H1 (cell line): ENCODE results near the gene FKRP. TPM values are rescaled to one million over a fixed set of nuclear protein-coding genes. Genes with fewer than 3 reads are reported as not detected.

Experiments
- CTCF ChIA-PET: fragments of 300-600 bp; sonication (Branson Sonifier 250); formaldehyde crosslinking; loops from one replicate; lab custom pipeline; 2021; ENCODE audit not compliant: partially characterized antibody; lab: Charles Lee
- POLR2A ChIA-PET: fragments of 300-600 bp; sonication (Branson Sonifier 250); formaldehyde crosslinking; loops from one replicate; lab custom pipeline; 2021; ENCODE audit warnings: inconsistent platforms; ENCODE audit not compliant: partially characterized antibody; lab: Charles Lee
- DNase-seq, 2 experiments: peaks; one replicate each; pipeline versions ENCODE4 v3.0.0 to v3.0.0-alpha.2; 2010 to 2022; ENCODE audit warnings: low spot score in 2 of 2, low read depth in 1 of 2, mixed read lengths in 1 of 2
- FAIRE-seq: peaks from 2 replicates; lab custom pipeline; 2011; peaks lifted over from hg19 to GRCh38; lab: Jason Lieb, UNC
- H2AFZ ChIP-seq: 2 replicates; pipeline ENCODE4 v1.8.1; 2012; ENCODE audit warnings: low read length, inconsistent platforms
- H2AK5ac ChIP-seq: 2 replicates; pipeline ENCODE4 v1.6.1; 2013; ENCODE audit warnings: low read depth, low read length
- H2BK120ac ChIP-seq: replicated peaks from 2 replicates; pipeline ENCODE3; 2013; ENCODE audit warnings: low read depth, low read length, inconsistent platforms
- H2BK12ac ChIP-seq: 2 replicates; pipeline ENCODE4 v1.6.1; 2013; ENCODE audit warnings: low read depth, low read length
- H2BK15ac ChIP-seq: 2 replicates; pipeline ENCODE4 v1.6.1; 2013; ENCODE audit warnings: low read length
- H2BK20ac ChIP-seq: 2 replicates; pipeline ENCODE4 v1.6.1; 2013; ENCODE audit warnings: low read length
- H2BK5ac ChIP-seq: 2 replicates; pipeline ENCODE4 v1.6.1; 2013; ENCODE audit warnings: low read depth, low read length
- H3K14ac ChIP-seq: 2 replicates; pipeline ENCODE4 v1.6.1; 2013; ENCODE audit warnings: inconsistent platforms; ENCODE audit not compliant: insufficient read length
- H3K18ac ChIP-seq: 2 replicates; pipeline ENCODE4 v1.6.1; 2013; ENCODE audit warnings: low read length; ENCODE audit errors: extremely low read depth
- H3K23ac ChIP-seq: 2 replicates; pipeline ENCODE4 v1.6.1; 2013; ENCODE audit warnings: inconsistent platforms; ENCODE audit not compliant: insufficient read length
- H3K23me2 ChIP-seq: 2 replicates; pipeline ENCODE4 v1.6.1; 2013; ENCODE audit warnings: low read depth, low read length
- H3K27ac ChIP-seq: 2 replicates; pipeline ENCODE4 v1.6.1; 2011; ENCODE audit warnings: low read depth, low read length, inconsistent platforms
- H3K27me3 ChIP-seq, 4 experiments: replicated peaks in 1 of 4; 1 replicate in 1 of 4; 2 replicates in 3 of 4; pipeline versions ENCODE4 v1.6.1 to v1.8.1; 2011 to 2013; ENCODE audit warnings: low read length in 3 of 4, mild to moderate bottlenecking in 3 of 4, inconsistent platforms in 2 of 4, mixed read lengths in 2 of 4, moderate library complexity in 1 of 4; ENCODE audit not compliant: control insufficient read depth in 3 of 4, insufficient read depth in 3 of 4; ENCODE audit errors: extremely low read depth in 1 of 4
- H3K36me3 ChIP-seq, 4 experiments: 2 replicates each; pipeline versions ENCODE4 v1.6.1 to v1.8.1; 2011 to 2013; ENCODE audit warnings: mild to moderate bottlenecking in 4 of 4, low read length in 3 of 4, moderate library complexity in 2 of 4, control low read depth in 1 of 4, inconsistent platforms in 1 of 4; ENCODE audit not compliant: insufficient read depth in 4 of 4, control insufficient read depth in 2 of 4
- H3K4ac ChIP-seq: replicated peaks from 2 replicates; pipeline ENCODE3; 2013; ENCODE audit warnings: low read length, low read depth, mixed read lengths, inconsistent platforms; ENCODE audit not compliant: insufficient read length
- H3K4me1 ChIP-seq, 4 experiments: replicated peaks in 1 of 4; 1 replicate in 1 of 4; 2 replicates in 3 of 4; pipeline versions ENCODE4 v1.6.1 to v1.8.1; 2011 to 2013; ENCODE audit warnings: low read length in 3 of 4, inconsistent platforms in 2 of 4, mixed read lengths in 1 of 4; ENCODE audit not compliant: insufficient read depth in 4 of 4, control insufficient read depth in 3 of 4
- H3K4me2 ChIP-seq, 2 experiments: 2 replicates each; pipeline versions ENCODE4 v1.6.1 to v1.8.1; 2011 to 2013; ENCODE audit warnings: low read depth in 2 of 2, low read length in 2 of 2, control low read depth in 1 of 2, inconsistent platforms in 1 of 2, mild to moderate bottlenecking in 1 of 2; ENCODE audit not compliant: insufficient read depth in 1 of 2
- H3K4me3 ChIP-seq, 4 experiments: fragments of 200-600, 300-600 bp in 1 of 4; sonication (generic), shearing (Covaris generic), sonication (Bioruptor Twin) in 1 of 4; 2 replicates each; pipeline versions ENCODE4 v1.5.1 to v1.8.1; 2011 to 2016; ENCODE audit warnings: low read length in 4 of 4, low read depth in 3 of 4, control low read depth in 2 of 4, inconsistent platforms in 2 of 4, mild to moderate bottlenecking in 2 of 4, mixed read lengths in 1 of 4, moderate library complexity in 1 of 4; ENCODE audit not compliant: insufficient read depth in 2 of 4; ENCODE audit errors: extremely low read depth in 1 of 4
- H3K56ac ChIP-seq: replicated peaks from 2 replicates; pipeline ENCODE3; 2013; ENCODE audit warnings: low read depth, mild to moderate bottlenecking, mixed read lengths, low read length, inconsistent platforms; ENCODE audit not compliant: insufficient read length
- H3K79me1 ChIP-seq: 2 replicates; pipeline ENCODE4 v1.6.1; 2013; ENCODE audit warnings: low read depth, low read length, control low read depth
- H3K79me2 ChIP-seq, 2 experiments: 2 replicates each; pipeline versions ENCODE4 v1.6.1 to v1.8.1; 2012 to 2013; ENCODE audit warnings: low read length in 2 of 2, mild to moderate bottlenecking in 2 of 2, inconsistent platforms in 1 of 2; ENCODE audit not compliant: insufficient read depth in 2 of 2, control insufficient read depth in 1 of 2
- H3K9ac ChIP-seq, 4 experiments: replicated peaks in 1 of 4; 1 replicate in 1 of 4; 2 replicates in 3 of 4; pipeline versions ENCODE4 v1.6.1 to v1.8.1; 2011 to 2013; ENCODE audit warnings: low read depth in 3 of 4, low read length in 3 of 4, control low read depth in 2 of 4, mild to moderate bottlenecking in 2 of 4, moderate library complexity in 2 of 4, inconsistent platforms in 1 of 4; ENCODE audit errors: extremely low read depth in 1 of 4
- H3K9me3 ChIP-seq, 2 experiments: 2 replicates each; pipeline versions ENCODE4 v1.6.1 to v1.8.1; 2012 to 2013; ENCODE audit warnings: mild to moderate bottlenecking in 2 of 2, moderate library complexity in 2 of 2, control low read depth in 1 of 2, inconsistent platforms in 1 of 2, low read depth in 1 of 2, low read length in 1 of 2, mixed read lengths in 1 of 2; ENCODE audit not compliant: insufficient read depth in 2 of 2
- H4K20me1 ChIP-seq, 2 experiments: replicated peaks in 1 of 2; 2 replicates each; pipeline versions ENCODE3 to v1.8.1; 2011 to 2013; ENCODE audit warnings: inconsistent platforms in 2 of 2, low read length in 2 of 2, mild to moderate bottlenecking in 1 of 2; ENCODE audit not compliant: insufficient read depth in 2 of 2, control insufficient read depth in 1 of 2
- H4K5ac ChIP-seq: 2 replicates; pipeline ENCODE4 v1.6.1; 2013; ENCODE audit warnings: low read length, low read depth, mixed read lengths, inconsistent platforms; ENCODE audit not compliant: insufficient read length
- H4K8ac ChIP-seq: 2 replicates; pipeline ENCODE4 v1.8.0; 2013; ENCODE audit warnings: mild to moderate bottlenecking, moderate library complexity, low read length, inconsistent platforms; ENCODE audit not compliant: insufficient read depth; ENCODE audit errors: extremely low read depth
- H4K91ac ChIP-seq: replicated peaks from 2 replicates; pipeline ENCODE3; 2013; ENCODE audit warnings: low read length, mixed read lengths, inconsistent platforms; ENCODE audit not compliant: insufficient read length
- CTCF ChIP-seq, 3 experiments: IDR thresholded peaks; 1 replicate in 2 of 3; 2 replicates in 1 of 3; pipeline versions ENCODE4 v1.5.1 to v1.6.1; 2011; ENCODE audit warnings: low read length in 3 of 3, mild to moderate bottlenecking in 3 of 3, inconsistent platforms in 2 of 3, low read depth in 1 of 3, moderate library complexity in 1 of 3; ENCODE audit not compliant: insufficient read depth in 1 of 3; ENCODE audit errors: control extremely low read depth in 1 of 3
- RAD21 ChIP-seq, 2 experiments: IDR thresholded peaks in 1 of 2; conservative IDR thresholded peaks in 1 of 2; 2 replicates each; pipeline ENCODE4 v1.6.1; 2011; ENCODE audit warnings: low read depth in 2 of 2, low read length in 2 of 2, improper control_type of control experiment in 1 of 2, inconsistent platforms in 1 of 2, mild to moderate bottlenecking in 1 of 2, moderate library complexity in 1 of 2
- SP1 ChIP-seq: IDR thresholded peaks from 2 replicates; pipeline ENCODE4 v1.6.1; 2011; ENCODE audit warnings: low read depth, low read length
- WGBS, 2 experiments: shearing (Covaris generic) in 1 of 2; methylation state at CpG; one replicate each; pipeline versions ENCODE4 v1.1.6 to v1.1.7; 2013 to 2015; ENCODE audit warnings: low lambda C conversion rate in 2 of 2, mixed read lengths in 2 of 2, inconsistent platforms in 1 of 2, low coverage in 1 of 2, missing lambda C conversion rate in 1 of 2; ENCODE audit not compliant: insufficient replicate concordance in 2 of 2, insufficient coverage in 1 of 2, insufficient read length in 1 of 2; ENCODE audit errors: extremely low coverage in 1 of 2, missing lambda C conversion rate in 1 of 2; 5-methylcytosine and 5-hydroxymethylcytosine counted together
- polyA plus RNA-seq, 7 experiments: library from polyadenylated mRNA; depleted of rRNA in 3 of 7; stranded (reverse) in 5 of 7; unstranded in 2 of 7; fragments of >200 nt in 5 of 7; fragments of 200-250 nt in 2 of 7; gene quantifications; 1 replicate in 5 of 7; 2 replicates in 1 of 7; 4 replicates in 1 of 7; pipeline versions ENCODE4 v1.2.1 to v1.2.3, GENCODE V29; 2011 to 2013; ENCODE audit warnings: missing spikeins in 2 of 7, mixed read lengths in 2 of 7
- total RNA-seq: library from RNA; stranded (reverse); fragmentation: NEBNext Ultra II Directional; extraction: Animal tissue kit (Norgen Biotek cat#: 25700); gene quantifications from 2 replicates; pipeline ENCODE4 v1.2.1, GENCODE V29; 2021

FKRP gene
- total and polyA plus RNA-seq, 2 of the 8 experiments (the other 6 are each of a cell fraction or from before 2014, with no cell fraction given): 17.1 to 24.4 TPM

GRCh38 chr19:46721269-46722003 is 24.4 kb upstream of the FKRP start:
- no peaks in the 10 kb centered on the region for H3K9me3 ChIP-seq
- TF ChIP-seq RAD21 (IDR thresholded peaks at IDR 0.05 in 1 of 2, conservative IDR thresholded peaks at IDR 0.05 in 1 of 2; ENCODE audit: low read depth in 2 of 2, low read length in 2 of 2) (peak; percentile 42 to 51; a peak in 3 of 4 replicates), CTCF (IDR thresholded peaks at IDR 0.05; ENCODE audit: control extremely low read depth in 1 of 3, insufficient read depth in 1 of 3, low read depth in 1 of 3, low read length in 3 of 3) (peak; percentile 61 to 71 (median 61)), SP1 (no peak)
- H3K9ac ChIP-seq: no peak overlapping the region
- no peak overlapping the region for H3K14ac ChIP-seq
- H4K8ac ChIP-seq: no peak overlapping the region; the same call in 1 of the 2 replicates
- no peak overlapping the region for H2BK120ac ChIP-seq
- no peak overlapping the region for H3K4ac ChIP-seq
- no peak overlapping the region for H2BK15ac ChIP-seq
- H3K4me2 ChIP-seq: no peak overlapping the region
- CTCF ChIA-PET: interaction anchor here (0.6 to 15.8 kb wide), 18 partner anchors 9 to 1015 kb away, joined by 3 to 188 read pairs (median 4); no protein-coding TSS in a partner anchor
- POLR2A ChIA-PET: interaction anchor here (1.3 to 1.9 kb wide), 3 partner anchors 11 to 24 kb away, joined by 3 to 4 read pairs (median 3); partner anchors contain the start of gene FKRP
- H2AFZ ChIP-seq: no peak overlapping the region
- no peak overlapping the region for H2BK20ac ChIP-seq
- H4K91ac ChIP-seq: no peak overlapping the region
- DNase-seq (peak in 1 of 2 experiments; percentile 67), FAIRE-seq (no peak)
- no peak overlapping the region for H3K56ac ChIP-seq
- no peak overlapping the region for H3K18ac ChIP-seq
- H3K27me3 ChIP-seq: no peaks in the 10 kb centered on the region
- H4K20me1 ChIP-seq: peaks cover 7 to 28% of the 10 kb centered on the region in 2 experiments
- H2AK5ac ChIP-seq: no peak overlapping the region
- H3K79me2 ChIP-seq: peaks cover 0 to under 1% of the 10 kb centered on the region in 2 experiments; a peak in 1 of 4 replicates
- no peak overlapping the region for H2BK12ac ChIP-seq
- H3K79me1 ChIP-seq: peaks cover 5% of the 10 kb centered on the region; the same call in 1 of the 2 replicates
- peak overlapping the region; percentile 63; the same call in 1 of the 2 replicates for H2BK5ac ChIP-seq
- H3K4me1 ChIP-seq: peaks cover 0 to 9% (median 2%) of the 10 kb centered on the region in 4 experiments; a peak in 6 of 7 replicates
- no peak overlapping the region for H3K4me3 ChIP-seq
- H3K23ac ChIP-seq: no peak overlapping the region
- peaks cover 14 to 57% (median 45%) of the 10 kb centered on the region in 4 experiments; a peak in 7 of 8 replicates for H3K36me3 ChIP-seq
- no peak overlapping the region for H4K5ac ChIP-seq
- 87% methylated on average over 10 of the region's 16 CpGs; no CpG with 5 or more reads in 1 of the 2 experiments for WGBS, 2 experiments
- peaks cover 4% of the 10 kb centered on the region; the same call in 1 of the 2 replicates for H3K23me2 ChIP-seq
- H3K27ac ChIP-seq: no peak overlapping the region; the same call in 1 of the 2 replicates
